ENCODE results near the gene RNPC3.

DNA sequence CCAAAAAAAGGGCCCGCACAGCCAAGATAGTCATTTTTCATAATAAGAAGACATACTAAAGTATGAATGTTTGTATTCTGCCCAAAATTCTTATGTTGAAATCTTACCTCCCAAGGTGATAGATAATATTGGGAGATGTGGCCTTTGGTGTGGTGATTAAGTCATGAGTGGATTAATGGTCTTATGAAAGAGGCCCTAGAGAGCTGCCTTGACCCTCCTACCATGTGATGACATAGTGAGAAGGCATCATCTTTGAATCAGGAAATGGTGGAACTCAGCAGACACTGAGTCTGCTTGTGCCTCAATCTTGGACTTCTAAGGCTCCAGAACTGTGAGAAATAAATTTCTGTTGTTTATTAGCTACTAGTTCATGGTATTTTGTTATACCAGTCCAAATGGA, 11.8 kb upstream of the RNPC3 start:
- TF ChIP-seq, protein P1, sequence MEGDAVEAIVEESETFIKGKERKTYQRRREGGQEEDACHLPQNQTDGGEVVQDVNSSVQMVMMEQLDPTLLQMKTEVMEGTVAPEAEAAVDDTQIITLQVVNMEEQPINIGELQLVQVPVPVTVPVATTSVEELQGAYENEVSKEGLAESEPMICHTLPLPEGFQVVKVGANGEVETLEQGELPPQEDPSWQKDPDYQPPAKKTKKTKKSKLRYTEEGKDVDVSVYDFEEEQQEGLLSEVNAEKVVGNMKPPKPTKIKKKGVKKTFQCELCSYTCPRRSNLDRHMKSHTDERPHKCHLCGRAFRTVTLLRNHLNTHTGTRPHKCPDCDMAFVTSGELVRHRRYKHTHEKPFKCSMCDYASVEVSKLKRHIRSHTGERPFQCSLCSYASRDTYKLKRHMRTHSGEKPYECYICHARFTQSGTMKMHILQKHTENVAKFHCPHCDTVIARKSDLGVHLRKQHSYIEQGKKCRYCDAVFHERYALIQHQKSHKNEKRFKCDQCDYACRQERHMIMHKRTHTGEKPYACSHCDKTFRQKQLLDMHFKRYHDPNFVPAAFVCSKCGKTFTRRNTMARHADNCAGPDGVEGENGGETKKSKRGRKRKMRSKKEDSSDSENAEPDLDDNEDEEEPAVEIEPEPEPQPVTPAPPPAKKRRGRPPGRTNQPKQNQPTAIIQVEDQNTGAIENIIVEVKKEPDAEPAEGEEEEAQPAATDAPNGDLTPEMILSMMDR (IDR thresholded peaks at IDR 0.05) = no peak
- no peak for TF ChIP-seq ZFX (IDR thresholded peaks at IDR 0.05; ENCODE audit: borderline replicate concordance)
